ENCODE measurements around the gene ZDHHC13. TPM values are rescaled to one million over a fixed set of nuclear protein-coding genes. Genes with fewer than 3 reads are reported as not detected.

The ZDHHC13 gene
- total and polyA plus RNA-seq, 9 of the 15 experiments (the other 6 are each of a cell fraction or from before 2014, with no cell fraction given) = 4.7 to 18.6 (median 10.0) TPM

DNA sequence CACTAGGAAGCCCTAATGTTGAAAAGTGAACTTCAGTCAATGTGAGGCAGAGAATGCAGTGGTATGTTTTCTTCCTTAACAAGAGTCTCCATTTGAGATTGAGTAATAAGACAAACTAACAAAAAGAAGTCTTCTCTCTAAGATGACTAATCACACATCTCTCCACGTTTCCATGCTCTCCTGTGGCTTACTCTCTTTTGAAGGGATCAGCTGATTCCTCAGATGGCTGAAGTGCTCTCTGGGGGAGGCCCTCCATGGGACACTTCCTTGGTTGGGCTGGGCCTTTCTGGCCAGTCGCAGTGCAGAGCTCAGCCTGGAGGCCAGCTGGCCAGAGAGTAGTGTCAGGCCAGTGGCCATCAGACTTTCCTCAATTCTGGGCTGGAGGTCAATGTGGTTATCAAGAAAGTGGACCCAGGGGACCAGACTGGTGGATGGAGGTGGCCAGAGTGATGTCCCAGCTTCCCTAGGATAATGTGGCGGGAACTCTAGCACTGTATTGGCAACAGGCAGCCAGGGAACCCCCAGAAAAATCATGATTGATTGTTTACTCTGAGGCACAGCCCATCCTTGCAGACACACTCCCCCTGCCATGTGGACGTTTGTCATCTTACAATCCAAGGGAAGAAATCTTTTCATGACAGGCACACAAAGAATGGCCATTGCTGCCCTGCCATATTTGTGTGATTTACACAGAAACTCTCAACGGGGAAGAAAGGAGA is 70.3 kb downstream of the ZDHHC13 start:
- Histone ChIP-seq H3K9me1 (ENCODE audit: control insufficient read depth, insufficient read depth, low read length) (no peaks in the 10 kb centered on the region), H3K27me3 (ENCODE audit: control insufficient read depth in 2 of 2, insufficient read depth in 2 of 2, low read length in 2 of 2) (peaks cover 4 to 43% of the 10 kb centered on the region in 2 experiments; a peak in 2 of 5 replicates), H3K79me2 (ENCODE audit: control insufficient read depth, insufficient read depth, low read length) (no peaks in the 10 kb centered on the region), H3K9me3 (replicated peaks; ENCODE audit: control insufficient read depth, insufficient read depth, low read depth, low read length) (no peaks in the 10 kb centered on the region), H2AFZ (ENCODE audit: low read depth, low read length) (no peak overlapping the region), H3K4me3 (no peak overlapping the region), H3K9ac (ENCODE audit: insufficient read depth in 1 of 2, low read depth in 2 of 2, low read length in 2 of 2) (no peak overlapping the region), H3K4me2 (ENCODE audit: insufficient read depth, low read length) (no peak overlapping the region), H3K36me3 (ENCODE audit: control insufficient read depth, insufficient read depth, low read length) (no peaks in the 10 kb centered on the region), H4K20me1 (replicated peaks; ENCODE audit: control insufficient read depth, insufficient read depth, low read length) (no peaks in the 10 kb centered on the region), H3K4me1 (replicated peaks in 1 of 2; ENCODE audit: control insufficient read depth in 2 of 2, insufficient read depth in 2 of 2, low read length in 2 of 2) (no peaks in the 10 kb centered on the region), H3K27ac (ENCODE audit: extremely low read depth, low read depth, low read length) (no peak overlapping the region)
- FAIRE-seq (no peak), ATAC-seq (peak; percentile 43; the same call in 1 of the 3 replicates), DNase-seq (ENCODE audit: extremely low read depth in 1 of 4, low spot score in 3 of 4) (no peak)
- intact Hi-C loops (cut with micrococcal nuclease) = no loop called here
- TF ChIP-seq SREBF1 (IDR thresholded peaks at IDR 0.05; ENCODE audit: borderline replicate concordance, low read depth, low read length) (no peak), NCOA2 (IDR thresholded peaks at IDR 0.05; ENCODE audit: partially characterized antibody in 2 of 2) (no peak), ZFX (CRISPR knock-in tag; IDR thresholded peaks at IDR 0.05) (no peak)
- TF ChIP-seq, protein P1, sequence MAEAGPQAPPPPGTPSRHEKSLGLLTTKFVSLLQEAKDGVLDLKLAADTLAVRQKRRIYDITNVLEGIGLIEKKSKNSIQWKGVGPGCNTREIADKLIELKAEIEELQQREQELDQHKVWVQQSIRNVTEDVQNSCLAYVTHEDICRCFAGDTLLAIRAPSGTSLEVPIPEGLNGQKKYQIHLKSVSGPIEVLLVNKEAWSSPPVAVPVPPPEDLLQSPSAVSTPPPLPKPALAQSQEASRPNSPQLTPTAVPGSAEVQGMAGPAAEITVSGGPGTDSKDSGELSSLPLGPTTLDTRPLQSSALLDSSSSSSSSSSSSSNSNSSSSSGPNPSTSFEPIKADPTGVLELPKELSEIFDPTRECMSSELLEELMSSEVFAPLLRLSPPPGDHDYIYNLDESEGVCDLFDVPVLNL (CRISPR knock-in tag; IDR thresholded peaks at IDR 0.05; ENCODE audit: low read depth) = no peak
- ChIA-PET POLR2A (interaction anchor here (1.3 kb wide), 1 partner anchor 13 kb away, joined by 4 read pairs; no protein-coding TSS in a partner anchor), CTCF (ENCODE audit: low intra/inter-chr PET ratio) (no interaction called here)
- in situ Hi-C loops (cut with MboI) = no loop called here
- WGBS (ENCODE audit: insufficient coverage, low coverage, missing lambda C conversion rate) = 6% methylated on average over 5 of the region's 5 CpGs
- no TSS peak for BruUV-seq (replicated peaks)

Measured in K562 (cell line).